Metanephros (tissue), 1 donor: Measurements from ENCODE around the gene PCDHGA5. TPM values are rescaled to one million over a fixed set of nuclear protein-coding genes. Genes with fewer than 3 reads are reported as not detected.

Experiments
- total RNA-seq: library from RNA; depleted of rRNA; stranded (reverse); fragments of >200 nt; gene quantifications from one replicate; pipeline ENCODE4 v1.2.3, GENCODE V29; 2014

PCDHGA5 gene
- total RNA-seq = 8.7 TPM

GRCh38 chr5:141363952-141364660 is at the start of gene PCDHGA5:
TSS of gene PCDHGA5 (plus strand) at chr5:141364162. CDS start at chr5:141364331, 169 bp downstream.

GRCh38 chr5:141320225-141321169 is 43.5 kb upstream of the PCDHGA5 start, which contains the start of gene TAF7:
TSS of gene TAF7 (minus strand) at chr5:141320784. CDS start at chr5:141320044, 740 bp downstream.

GRCh38 chr5:141330299-141331080 is 33.5 kb upstream of the PCDHGA5 start, which contains the start of gene PCDHGA1:
TSS of gene PCDHGA1 (plus strand) at chr5:141330514.

GRCh38 chr5:141338538-141339306 is 25.2 kb upstream of the PCDHGA5 start, which contains the start of gene PCDHGA2:
TSS of gene PCDHGA2 (plus strand) at chr5:141338760.

GRCh38 chr5:141343242-141343952 is 20.6 kb upstream of the PCDHGA5 start, which contains the start of gene PCDHGA3:
TSS of gene PCDHGA3 (plus strand) at chr5:141343829. CDS start at chr5:141344034, 205 bp downstream.

GRCh38 chr5:141349917-141350619 is 13.9 kb upstream of the PCDHGA5 start, which contains the start of gene PCDHGB1:
TSS of gene PCDHGB1 (plus strand) at chr5:141350099. CDS start at chr5:141350261, 162 bp downstream.

GRCh38 chr5:141354900-141355469 is 9.0 kb upstream of the PCDHGA5 start, which contains the start of gene PCDHGA4:
TSS of gene PCDHGA4 (plus strand) at chr5:141355021. CDS start at chr5:141355108, 87 bp downstream.

GRCh38 chr5:141359790-141360426 is 4.1 kb upstream of the PCDHGA5 start, which contains the start of gene PCDHGB2:
TSS of gene PCDHGB2 (plus strand) at chr5:141359994. CDS start at chr5:141360136, 142 bp downstream.

GRCh38 chr5:141369994-141370848 is 6.3 kb downstream of the PCDHGA5 start, which contains the start of gene PCDHGB3:
TSS of gene PCDHGB3 (plus strand) at chr5:141370242. CDS start at chr5:141370395, 153 bp downstream.

GRCh38 chr5:141373673-141374317 is 9.8 kb downstream of the PCDHGA5 start, which contains the start of gene PCDHGA6:
TSS of gene PCDHGA6 (plus strand) at chr5:141373891. CDS start at chr5:141374084, 193 bp downstream.

GRCh38 chr5:141382469-141383294 is 18.7 kb downstream of the PCDHGA5 start, which contains the start of gene PCDHGA7:
TSS of gene PCDHGA7 (plus strand) at chr5:141382742. CDS start at chr5:141382900, 158 bp downstream.

GRCh38 chr5:141387557-141388311 is 23.8 kb downstream of the PCDHGA5 start, which contains the start of gene PCDHGB4:
TSS of gene PCDHGB4 (plus strand) at chr5:141387698. CDS start at chr5:141387885, 187 bp downstream.

GRCh38 chr5:141392429-141393198 is 28.7 kb downstream of the PCDHGA5 start, which contains the start of gene PCDHGA8:
TSS of gene PCDHGA8 (plus strand) at chr5:141392633. CDS start at chr5:141392814, 181 bp downstream.

